ENCODE measurements around the gene RYR3. TPM values are rescaled to one million over a fixed set of nuclear protein-coding genes. Genes with fewer than 3 reads are reported as not detected.

RYR3 gene
- total RNA-seq, 1 donor from 2014 or later = 2.2 TPM

DNA sequence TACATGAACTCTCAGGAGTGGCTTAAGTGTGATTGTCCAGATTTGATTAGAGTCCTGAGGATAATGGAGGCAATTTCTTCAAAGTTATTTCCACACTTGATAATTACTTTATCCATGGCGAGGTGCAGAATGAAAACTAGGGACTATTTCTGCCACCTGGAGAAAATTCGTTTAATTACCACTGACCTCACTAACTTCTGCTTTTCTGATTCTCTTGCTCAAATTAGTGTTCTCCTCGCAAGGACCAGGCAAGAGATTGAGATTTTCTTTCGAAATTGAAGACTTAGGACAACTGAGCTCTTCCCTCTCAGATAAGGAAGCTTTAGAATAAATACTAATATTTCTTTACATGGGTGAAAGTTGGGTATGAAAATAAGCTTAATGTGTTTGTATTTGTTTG lies 135.2 kb downstream of the RYR3 start:
- Mint-ChIP-seq H3K27ac (no peak overlapping the region), H3K4me3 (no peak overlapping the region), H3K36me3 (no peaks in the 10 kb centered on the region), H3K27me3 (peaks cover 11% of the 10 kb centered on the region), H3K4me1 (ENCODE audit: unreplicated experiment) (peaks cover 19% of the 10 kb centered on the region), H3K9me3 (peaks cover 4% of the 10 kb centered on the region)
- no peak for TF ChIP-seq CTCF (conservative IDR thresholded peaks at IDR 0.05)
- DNase-seq (ENCODE audit: extremely low spot score, unreplicated experiment) = no peak

- Mint-ChIP-seq H3K4me1 (ENCODE audit: unreplicated experiment) (peaks cover 19% of the 10 kb centered on the region), H3K9me3 (peaks cover 4% of the 10 kb centered on the region), H3K36me3 (no peaks in the 10 kb centered on the region), H3K4me3 (no peak overlapping the region), H3K27ac (peak overlapping the region; percentile 91), H3K27me3 (peaks cover 11% of the 10 kb centered on the region)
- no peak for DNase-seq (ENCODE audit: extremely low spot score, unreplicated experiment)
- TF ChIP-seq CTCF (conservative IDR thresholded peaks at IDR 0.05) = no peak
Observed at GRCh38 chr15:33448151-33448550, 137.4 kb downstream of the RYR3 start.

GRCh38 chr15:33448961-33449606 lies 138.3 kb downstream of the RYR3 start:
- DNase-seq (ENCODE audit: extremely low spot score, unreplicated experiment) = no peak
- Mint-ChIP-seq H3K36me3 (no peaks in the 10 kb centered on the region), H3K9me3 (peaks cover 4% of the 10 kb centered on the region), H3K27me3 (peaks cover 11% of the 10 kb centered on the region), H3K4me3 (peak overlapping the region; percentile 23), H3K4me1 (ENCODE audit: unreplicated experiment) (peaks cover 19% of the 10 kb centered on the region), H3K27ac (peak overlapping the region; percentile 91)
- TF ChIP-seq CTCF (conservative IDR thresholded peaks at IDR 0.05) = no peak

- Mint-ChIP-seq H3K27me3 (peaks cover 7% of the 10 kb centered on the region), H3K4me1 (ENCODE audit: unreplicated experiment) (peaks cover 19% of the 10 kb centered on the region), H3K27ac (peak overlapping the region; percentile 91), H3K36me3 (no peaks in the 10 kb centered on the region), H3K4me3 (no peak overlapping the region), H3K9me3 (peaks cover 4% of the 10 kb centered on the region)
- no peak for DNase-seq (ENCODE audit: extremely low spot score, unreplicated experiment)
- TF ChIP-seq CTCF (conservative IDR thresholded peaks at IDR 0.05) = no peak
Observed at GRCh38 chr15:33449810-33450209, 139.0 kb downstream of the RYR3 start.

GRCh38 chr15:33451385-33451784 lies 140.6 kb downstream of the RYR3 start:
- Mint-ChIP-seq H3K36me3 (no peaks in the 10 kb centered on the region), H3K4me3 (no peak overlapping the region), H3K9me3 (peaks cover 4% of the 10 kb centered on the region), H3K4me1 (ENCODE audit: unreplicated experiment) (peaks cover 19% of the 10 kb centered on the region), H3K27me3 (peaks cover 3% of the 10 kb centered on the region), H3K27ac (no peak overlapping the region)
- TF ChIP-seq CTCF (conservative IDR thresholded peaks at IDR 0.05) = no peak
- DNase-seq (ENCODE audit: extremely low spot score, unreplicated experiment) = no peak

All from type B pancreatic cell (in vitro differentiated cells).